KOPT-K1 (cell line): ENCODE data around the gene SALL2.

Source experiments
- H3K27ac ChIP-seq: fragments of 200-600 bp; sonication (generic); 2 replicates; pipeline ENCODE4 v1.5.1; 2016; ENCODE audit warnings: antibody characterized with exemption, mild to moderate bottlenecking, low read depth, low read length; ENCODE audit not compliant: poor library complexity, severe bottlenecking
- H3K36me3 ChIP-seq: fragments of 200-600 bp; sonication (generic); 2 replicates; pipeline ENCODE4 v1.5.1; 2017; ENCODE audit warnings: antibody characterized with exemption, mild to moderate bottlenecking, low read length, moderate library complexity; ENCODE audit not compliant: insufficient read depth
- H3K9me3 ChIP-seq: fragments of 200-600 bp; sonication (generic); 2 replicates; pipeline ENCODE4 v1.5.1; 2017; ENCODE audit warnings: antibody characterized with exemption, low read length, mild to moderate bottlenecking; ENCODE audit not compliant: insufficient read depth, poor library complexity, severe bottlenecking

SALL2 gene

DNA sequence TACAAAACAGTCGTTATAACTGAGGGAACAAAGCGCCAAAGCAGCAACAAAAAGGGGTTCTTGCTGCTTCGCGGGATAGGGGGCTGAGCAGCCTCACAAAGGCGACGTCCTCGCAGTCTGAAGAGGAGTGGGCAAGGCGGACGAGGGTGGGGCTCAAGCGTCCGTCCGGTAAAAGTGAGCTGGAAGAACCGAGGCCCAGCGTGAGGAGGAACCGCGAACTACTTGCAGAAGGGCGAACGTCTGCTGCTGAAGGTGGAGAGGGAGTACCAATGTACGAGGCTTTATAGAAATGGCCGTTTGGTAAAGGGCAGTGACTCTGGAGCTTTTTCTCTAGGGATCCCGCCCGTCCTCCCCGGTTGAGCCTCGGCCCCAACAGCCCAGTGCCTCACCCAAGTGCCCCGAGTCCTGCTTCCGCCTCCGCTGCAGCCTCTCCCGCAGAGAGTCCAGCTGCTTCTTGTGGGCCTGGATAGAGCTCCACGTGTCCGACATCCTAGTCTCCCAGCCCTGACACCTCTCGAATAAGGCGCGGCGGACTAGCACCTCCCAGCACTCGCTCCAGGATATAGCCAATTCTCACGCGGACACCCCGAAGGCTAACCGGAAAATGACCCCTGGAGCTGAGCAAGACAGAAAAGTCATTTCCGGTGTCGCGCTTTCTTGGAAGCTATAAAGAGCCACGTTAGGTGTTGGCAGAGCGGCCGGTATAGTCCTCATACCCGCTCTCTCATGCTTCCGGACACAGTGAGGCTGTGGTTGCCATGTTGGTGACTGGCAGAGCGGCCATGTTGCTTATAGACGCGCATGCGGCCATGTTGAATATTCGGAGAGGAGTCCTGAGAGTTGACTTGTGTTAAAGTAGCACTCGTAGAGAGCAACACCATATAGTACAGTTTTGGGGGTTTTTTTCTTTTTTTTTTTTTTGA lies 15.2 kb downstream of the SALL2 start, which contains the start of gene METTL3:
Gene METTL3 (minus strand): TSS at position 606 of the 923 bp plus-strand sequence. CDS start 117 bp downstream, at position 489.
- H3K9me3 ChIP-seq = no peaks in the 10 kb centered on the region
- peaks cover 20% of the 10 kb centered on the region for H3K36me3 ChIP-seq
- peak within 1 kb of the TSS; percentile 88 for H3K27ac ChIP-seq

DNA sequence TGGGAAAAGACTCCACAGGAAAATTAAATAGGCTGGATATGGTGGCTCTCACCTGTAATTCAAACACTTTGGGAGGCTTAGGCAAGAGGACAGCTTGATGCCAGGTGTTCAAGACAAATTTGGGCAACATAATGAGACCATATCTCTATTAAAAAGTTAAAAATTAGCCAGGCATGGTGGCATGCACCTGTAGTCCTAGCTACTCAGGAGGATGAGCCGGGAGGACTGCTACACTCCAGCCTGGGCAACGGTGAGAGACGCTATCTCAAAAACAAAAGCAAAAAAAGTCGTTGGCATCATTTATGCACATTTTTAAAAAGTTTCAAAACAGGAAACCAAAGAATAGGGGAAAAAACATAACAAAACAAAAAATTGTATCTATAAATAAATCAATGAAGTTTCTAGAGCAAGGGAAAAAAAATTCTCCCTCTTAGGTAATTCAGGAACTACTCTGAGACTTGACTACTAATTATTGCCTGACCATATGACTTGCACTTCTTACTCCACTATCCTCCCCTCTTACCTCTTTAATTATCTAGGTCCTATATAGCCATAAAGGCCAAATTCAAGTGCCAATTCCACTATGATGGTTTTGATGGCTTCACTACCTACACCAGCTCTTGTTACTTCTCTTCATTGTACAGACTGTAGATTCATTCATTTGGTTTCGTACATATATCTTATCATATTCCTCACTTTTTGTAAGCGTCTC lies 16.6 kb downstream of the SALL2 start:
- no peaks in the 10 kb centered on the region for H3K9me3 ChIP-seq
- peaks cover 20% of the 10 kb centered on the region for H3K36me3 ChIP-seq
- H3K27ac ChIP-seq = peak overlapping the region; percentile 88

DNA sequence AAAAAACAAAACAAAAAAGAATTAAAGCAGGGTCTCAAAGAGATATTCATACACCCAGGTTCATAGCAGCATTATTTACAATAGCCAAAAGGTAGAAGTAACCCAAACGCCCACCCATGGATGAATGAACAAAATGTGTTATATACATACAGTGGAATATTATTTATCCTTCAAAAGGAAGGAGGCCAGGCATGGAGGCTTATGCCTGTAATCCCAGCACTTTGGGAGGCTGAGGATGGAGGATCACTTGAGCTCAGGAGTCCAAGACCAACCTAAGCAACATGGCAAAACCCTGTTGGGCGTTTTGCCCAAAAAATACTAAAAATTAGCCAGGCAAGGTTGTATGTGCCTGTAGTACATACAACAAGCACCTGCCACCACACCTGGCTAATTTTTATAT lies 19.6 kb downstream of the SALL2 start:
- H3K27ac ChIP-seq = no peak overlapping the region
- peaks cover 48% of the 10 kb centered on the region for H3K36me3 ChIP-seq
- no peaks in the 10 kb centered on the region for H3K9me3 ChIP-seq

DNA sequence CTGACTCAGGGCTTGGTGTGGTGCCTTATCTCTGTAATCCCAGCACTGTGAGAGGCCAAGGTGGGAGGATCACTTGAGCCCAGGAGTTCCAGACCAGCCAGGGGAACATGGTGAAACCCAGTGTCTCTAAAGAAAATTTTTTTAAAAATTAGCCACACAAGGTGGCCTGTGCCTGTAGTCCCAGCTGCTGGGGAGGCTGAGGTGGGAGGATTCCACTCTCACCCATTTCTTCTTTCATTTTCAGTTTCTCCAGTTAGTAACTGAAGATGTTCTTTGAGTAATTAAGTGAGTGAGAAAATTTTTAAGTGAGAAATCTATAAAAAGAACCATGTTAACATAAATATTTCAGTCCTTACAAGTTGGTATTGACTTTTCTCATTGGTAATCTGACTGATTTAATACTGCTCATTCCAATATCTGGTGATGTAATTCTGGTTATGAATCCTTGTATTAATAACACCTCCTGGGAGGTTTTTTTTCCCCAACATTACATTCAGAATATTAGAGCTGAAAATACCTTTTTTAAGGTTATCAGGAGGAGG lies 21.1 kb downstream of the SALL2 start:
- Histone ChIP-seq H3K9me3 (no peaks in the 10 kb centered on the region), H3K27ac (peak overlapping the region; percentile 44), H3K36me3 (peaks cover 63% of the 10 kb centered on the region)

DNA sequence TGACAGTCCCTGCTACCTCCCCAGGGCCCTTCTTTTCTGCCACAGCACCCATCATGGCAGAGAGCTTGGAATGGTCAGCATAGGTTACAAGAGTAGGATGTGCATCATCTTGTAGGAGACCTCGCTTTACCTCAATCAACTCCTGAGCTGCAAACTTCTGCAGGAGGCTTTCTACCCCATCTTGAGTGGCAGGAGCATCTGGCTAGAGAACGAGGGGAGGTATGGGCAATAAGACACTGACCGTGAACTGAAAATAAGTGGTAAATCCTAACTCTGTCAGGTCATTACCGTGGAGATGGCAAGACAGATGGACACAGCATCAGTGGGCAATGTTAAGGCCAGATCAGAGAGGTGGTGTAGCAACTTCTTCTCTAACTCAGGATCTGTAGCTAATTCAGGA lies 22.8 kb downstream of the SALL2 start:
- no peaks in the 10 kb centered on the region for H3K9me3 ChIP-seq
- H3K27ac ChIP-seq = no peak overlapping the region

DNA sequence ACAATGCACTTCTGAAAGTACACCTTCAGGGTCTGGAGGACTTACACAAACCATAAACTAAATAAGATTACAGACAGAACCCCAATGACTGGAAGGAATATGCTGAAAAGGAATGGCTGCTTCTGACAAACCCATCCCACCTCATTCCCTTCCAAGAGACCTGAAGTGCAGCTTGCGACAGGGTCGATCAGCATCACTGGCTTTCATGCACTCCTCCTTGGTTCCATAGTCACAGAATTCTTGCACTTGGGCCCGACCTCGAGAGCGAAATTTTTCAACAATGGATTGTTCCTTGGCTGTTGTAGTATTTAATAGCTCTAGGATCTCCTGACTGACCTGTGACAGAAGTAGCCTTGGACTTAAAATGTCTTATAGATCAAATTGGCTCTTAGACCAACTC lies 24.6 kb downstream of the SALL2 start:
- H3K36me3 ChIP-seq = peaks cover 82% of the 10 kb centered on the region
- no peak overlapping the region for H3K27ac ChIP-seq
- H3K9me3 ChIP-seq = no peaks in the 10 kb centered on the region

More for the DNA sequence above, 22.8 kb downstream of the SALL2 start:
- H3K36me3 ChIP-seq = peaks cover 78% of the 10 kb centered on the region

DNA sequence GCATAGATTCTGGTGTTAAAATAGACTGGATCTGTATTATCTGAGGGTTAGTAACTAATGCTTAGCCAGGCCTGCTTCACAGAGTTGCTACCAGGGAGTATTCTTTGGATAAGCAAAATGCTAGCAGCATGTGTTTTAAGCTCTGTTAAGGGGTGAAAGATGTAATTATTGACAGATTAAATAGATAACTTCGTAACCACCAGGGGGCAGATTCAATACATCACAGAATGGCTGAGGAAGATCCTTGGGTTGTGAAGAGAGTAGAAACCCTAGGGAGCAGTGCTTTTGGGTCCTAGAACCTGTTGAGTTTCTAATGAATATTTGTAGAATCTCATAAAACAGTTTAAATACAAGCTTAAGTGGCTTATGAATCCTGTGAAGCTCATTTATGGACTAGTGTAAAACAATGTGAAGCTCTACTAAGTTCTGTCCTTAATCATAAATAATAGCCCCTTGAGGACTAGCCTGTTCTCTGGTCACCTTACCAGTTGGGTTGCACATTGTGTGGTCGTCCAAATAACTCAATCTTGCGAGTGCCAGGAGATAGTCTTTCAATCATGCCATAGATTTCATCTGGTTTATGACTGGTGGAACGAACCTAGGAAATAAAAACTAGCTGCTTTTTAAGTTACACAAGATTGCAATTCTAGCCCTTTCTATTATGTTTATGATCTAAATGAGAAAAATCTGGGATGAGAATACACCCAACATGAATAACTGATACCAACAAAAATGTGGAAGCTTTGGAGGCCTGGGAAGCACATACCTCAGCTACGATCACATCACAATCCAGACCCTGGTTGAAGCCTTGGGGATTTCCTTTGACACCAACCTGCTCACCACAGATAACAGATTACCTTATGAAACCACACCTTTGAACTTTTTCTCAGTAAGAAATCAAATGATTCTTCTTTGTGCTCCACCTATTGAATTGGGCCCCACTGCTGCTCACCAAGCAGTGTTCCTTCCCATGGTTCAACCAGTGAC lies 27.3 kb downstream of the SALL2 start:
- Histone ChIP-seq H3K36me3 (peaks cover 96% of the 10 kb centered on the region), H3K27ac (no peak overlapping the region), H3K9me3 (no peaks in the 10 kb centered on the region)

DNA sequence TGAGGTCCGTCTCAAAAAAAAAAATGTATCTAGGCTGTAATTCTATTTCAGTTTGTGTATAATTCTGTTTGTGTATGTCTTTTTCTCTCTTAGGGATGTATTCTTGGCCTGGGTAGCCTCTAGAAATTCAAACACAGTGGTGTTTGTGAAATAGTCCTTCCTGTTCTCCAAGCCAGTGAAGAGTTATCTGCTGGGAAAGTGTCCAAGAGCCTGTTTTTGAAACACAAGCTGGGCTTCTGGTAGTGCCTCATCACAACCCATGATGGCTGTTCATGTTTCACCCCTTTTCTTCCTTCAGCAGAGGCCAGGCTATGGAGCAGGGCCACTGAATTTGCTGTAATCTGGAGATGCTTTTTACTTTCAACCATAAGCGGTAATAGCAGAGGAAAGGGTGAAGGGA lies 29.7 kb downstream of the SALL2 start:
- H3K36me3 ChIP-seq = peaks cover 98% of the 10 kb centered on the region
- H3K27ac ChIP-seq = no peak overlapping the region
- H3K9me3 ChIP-seq = no peaks in the 10 kb centered on the region

DNA sequence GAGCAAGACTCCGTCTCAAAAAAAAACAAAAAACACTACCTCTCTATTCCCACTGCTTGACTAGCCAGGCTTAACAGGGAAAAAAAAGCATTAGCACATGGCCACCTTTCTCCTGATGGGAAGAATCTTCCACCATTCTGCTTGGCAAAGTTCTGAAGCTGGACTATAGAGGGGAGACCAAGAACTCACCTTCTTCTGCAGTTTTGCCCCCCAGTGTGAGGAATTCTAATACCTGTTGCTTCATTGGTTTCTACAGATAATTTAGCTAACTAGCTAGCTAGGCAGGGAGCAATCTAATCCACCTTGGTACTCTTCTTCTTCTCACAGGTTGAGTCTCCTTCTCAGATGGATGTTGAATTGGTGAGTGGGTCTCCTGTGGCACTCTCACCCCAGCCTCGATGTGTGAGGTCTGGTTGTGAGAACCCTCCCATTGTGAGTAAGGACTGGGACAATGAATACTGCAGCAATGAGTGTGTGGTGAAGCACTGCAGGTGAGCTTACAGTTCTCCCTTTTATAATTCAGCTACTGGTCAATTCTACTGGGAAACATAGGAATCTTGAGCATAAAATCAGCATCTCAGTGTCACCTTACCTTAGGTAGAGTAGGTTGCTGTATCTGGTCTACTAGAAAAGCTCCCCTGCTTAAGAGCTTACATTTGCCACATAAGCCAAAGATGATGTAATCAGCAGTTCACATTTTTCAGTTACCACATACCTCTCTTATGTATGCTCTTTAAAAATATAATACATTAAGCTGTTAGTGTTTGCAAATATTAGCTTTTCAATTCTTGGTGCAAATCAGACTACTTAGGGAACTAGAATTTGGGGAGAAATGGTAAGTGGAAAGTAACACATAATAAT lies 31.0 kb downstream of the SALL2 start:
- H3K36me3 ChIP-seq = peaks cover 98% of the 10 kb centered on the region
- H3K27ac ChIP-seq = no peak overlapping the region
- H3K9me3 ChIP-seq = no peaks in the 10 kb centered on the region

DNA sequence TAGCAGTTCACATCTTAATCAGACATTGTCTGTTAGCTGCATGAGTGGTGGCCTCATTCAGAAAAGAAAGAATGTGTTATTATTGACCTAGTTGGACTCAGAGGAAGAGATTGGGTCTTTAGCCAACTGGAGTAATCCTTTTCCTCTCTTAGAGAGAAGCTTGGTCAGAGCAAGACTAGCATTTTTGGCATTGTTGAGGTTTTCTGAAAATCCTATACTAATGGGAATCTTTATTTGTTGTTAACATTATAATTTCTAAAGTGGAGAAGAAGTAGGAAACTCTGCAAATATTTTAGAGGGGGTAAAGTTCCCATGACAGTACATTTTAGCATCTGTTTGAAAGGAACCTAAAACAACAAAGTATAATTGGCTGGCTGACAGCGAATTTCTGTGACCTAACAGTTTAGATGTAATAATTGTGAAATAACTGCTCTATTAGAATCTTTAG lies 39.5 kb downstream of the SALL2 start:
- Histone ChIP-seq H3K27ac (no peak overlapping the region), H3K9me3 (no peaks in the 10 kb centered on the region), H3K36me3 (peaks cover 54% of the 10 kb centered on the region)

DNA sequence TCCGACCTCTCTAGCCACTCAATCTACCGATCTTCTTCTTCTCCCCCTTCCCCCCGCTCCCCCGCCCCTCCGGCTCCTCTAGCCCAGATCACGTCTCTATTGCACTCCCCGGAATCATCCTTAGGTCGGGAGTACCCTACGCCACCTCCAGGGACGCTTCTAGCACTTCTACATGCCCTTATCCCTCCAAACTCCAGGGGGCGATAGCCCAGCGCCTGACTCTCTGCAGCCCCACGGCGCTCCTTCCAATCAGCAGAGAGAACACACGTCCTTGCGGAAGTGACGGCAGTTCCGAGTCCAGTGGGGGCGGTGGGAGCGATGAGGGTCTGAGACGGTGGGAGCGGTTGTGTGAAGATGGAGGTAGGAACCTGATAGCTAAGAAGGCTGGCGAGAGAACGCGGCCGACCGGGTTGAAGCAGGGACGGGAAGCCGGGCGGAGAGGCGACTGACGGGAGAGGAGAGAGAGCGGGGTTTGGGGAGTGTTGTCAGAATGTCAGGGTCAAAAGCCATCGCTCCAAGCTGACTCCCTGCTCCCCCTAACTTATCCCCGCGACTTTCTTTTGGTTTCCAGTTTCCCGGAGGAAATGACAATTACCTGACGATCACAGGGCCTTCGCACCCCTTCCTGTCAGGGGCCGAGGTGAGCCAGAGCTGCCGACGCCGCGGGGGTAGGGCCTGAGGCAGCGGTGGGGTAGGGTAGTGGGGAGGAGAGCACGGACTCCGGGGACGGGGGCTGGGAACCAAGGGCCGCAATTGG lies 49.0 kb downstream of the SALL2 start, which contains the start of the genes RAB2B and TOX4:
Gene RAB2B (minus strand): TSS at position 35 of the 757 bp plus-strand sequence. CDS start 87 bp downstream, outside the sequence.
Gene TOX4 (plus strand): TSS at position 271 of the 757 bp plus-strand sequence. CDS start 84 bp downstream, at position 355.
- Histone ChIP-seq H3K36me3 (peaks cover 38% of the 10 kb centered on the region), H3K27ac (peak within 1 kb of the TSS; percentile 60), H3K9me3 (no peaks in the 10 kb centered on the region)

DNA sequence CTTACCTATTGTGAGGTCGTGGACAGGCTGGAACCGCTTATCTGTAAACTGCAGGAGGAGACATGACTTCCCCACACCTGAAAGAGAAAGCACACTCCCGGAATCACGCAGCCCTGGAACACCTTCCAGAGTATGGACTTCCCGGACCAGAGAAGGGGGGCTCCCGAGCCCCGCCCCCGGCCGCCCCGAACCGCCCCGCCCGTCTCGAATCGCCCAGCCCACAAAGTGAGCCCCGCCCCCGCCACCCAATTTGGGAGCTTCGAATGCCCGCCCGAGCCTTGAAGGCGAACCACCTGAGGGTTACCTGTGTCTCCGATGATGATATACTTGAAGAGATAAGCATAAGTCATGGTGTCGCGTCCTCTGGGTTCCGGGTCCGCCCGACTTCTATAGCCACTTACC lies 49.6 kb downstream of the SALL2 start:
- Histone ChIP-seq H3K36me3 (peaks cover 32% of the 10 kb centered on the region), H3K9me3 (no peaks in the 10 kb centered on the region), H3K27ac (peak overlapping the region; percentile 60)
